ENCODE results near the gene PLCH1. TPM values are rescaled to one million over a fixed set of nuclear protein-coding genes. Genes with fewer than 3 reads are reported as not detected.

The PLCH1 gene
- total RNA-seq, 6 experiments from 2014 or later: 0.07 to 0.25 (median 0.17) TPM

GRCh38 chr3:155790272-155790925, 45.5 kb upstream of the PLCH1 start:
- DNase-seq (no peak), ATAC-seq (no peak)
- Histone ChIP-seq H3K4me3 (no peak overlapping the region), H3K27me3 (no peaks in the 10 kb centered on the region), H3K36me3 (no peaks in the 10 kb centered on the region), H3K9me3 (no peaks in the 10 kb centered on the region), H3K27ac (no peak overlapping the region), H3K4me1 (no peaks in the 10 kb centered on the region)
- 84% methylated on average over 2 of the region's 4 CpGs for WGBS (ENCODE audit: insufficient coverage, low coverage, low lambda C conversion rate, missing lambda C conversion rate)
- intact Hi-C loops (cut with DNase I): no loop called here
- TF ChIP-seq CTCF (IDR thresholded peaks at IDR 0.05) (no peak), POLR2A (IDR thresholded peaks at IDR 0.05) (no peak)

GRCh38 chr3:155785662-155786295, 40.9 kb upstream of the PLCH1 start:
- no peak overlapping the region for H3K27ac ChIP-seq
- intact Hi-C loops (cut with DNase I): no loop called here
- H3K9me3 ChIP-seq: no peaks in the 10 kb centered on the region
- H3K27me3 ChIP-seq: no peaks in the 10 kb centered on the region
- no peak for TF ChIP-seq CTCF (IDR thresholded peaks at IDR 0.05)
- H3K36me3 ChIP-seq: no peaks in the 10 kb centered on the region
- H3K4me1 ChIP-seq: no peaks in the 10 kb centered on the region
- DNase-seq (no peak), ATAC-seq (no peak)
- no peak overlapping the region for H3K4me3 ChIP-seq

- intact Hi-C loops (cut with DNase I): no loop called here
- Histone ChIP-seq H3K4me1 (no peaks in the 10 kb centered on the region), H3K4me3 (no peak overlapping the region), H3K36me3 (no peaks in the 10 kb centered on the region), H3K9me3 (no peaks in the 10 kb centered on the region), H3K27ac (no peak overlapping the region), H3K27me3 (no peaks in the 10 kb centered on the region)
- WGBS (ENCODE audit: insufficient coverage, low coverage, low lambda C conversion rate, missing lambda C conversion rate): 86% methylated on average over 1 of the region's 1 CpG
- DNase-seq (no peak), ATAC-seq (no peak)
- TF ChIP-seq CTCF (IDR thresholded peaks at IDR 0.05) (no peak), POLR2A (IDR thresholded peaks at IDR 0.05) (no peak)
Observed at GRCh38 chr3:155782390-155782953, 37.6 kb upstream of the PLCH1 start.

GRCh38 chr3:155780291-155780690, 35.4 kb upstream of the PLCH1 start:
- no peak overlapping the region for H3K4me3 ChIP-seq
- no peaks in the 10 kb centered on the region for H3K27me3 ChIP-seq
- no peak for TF ChIP-seq POLR2A (IDR thresholded peaks at IDR 0.05)
- H3K9me3 ChIP-seq: no peaks in the 10 kb centered on the region
- intact Hi-C loops (cut with DNase I): no loop called here
- no peaks in the 10 kb centered on the region for H3K36me3 ChIP-seq
- DNase-seq: no peak
- ATAC-seq: no peak
- no peak overlapping the region for H3K27ac ChIP-seq
- H3K4me1 ChIP-seq: no peaks in the 10 kb centered on the region

GRCh38 chr3:155778462-155778861, 33.6 kb upstream of the PLCH1 start:
- DNase-seq: no peak
- H3K27ac ChIP-seq: no peak overlapping the region
- TF ChIP-seq CTCF (IDR thresholded peaks at IDR 0.05) (no peak), POLR2A (IDR thresholded peaks at IDR 0.05) (no peak)
- H3K9me3 ChIP-seq: no peaks in the 10 kb centered on the region
- no peaks in the 10 kb centered on the region for H3K4me1 ChIP-seq
- ATAC-seq: no peak
- no peaks in the 10 kb centered on the region for H3K27me3 ChIP-seq
- no peak overlapping the region for H3K4me3 ChIP-seq
- no peaks in the 10 kb centered on the region for H3K36me3 ChIP-seq
- intact Hi-C loops (cut with DNase I): no loop called here

Data from right lobe of liver (tissue), 6 donors.